ENCODE measurements around the gene PPP1R1C.
"Not testable (repeated sequence)": the region's sequence is repeated elsewhere in the genome, so short reads cannot be mapped to it uniquely, and the experiment has no call there.

PPP1R1C gene

GRCh38 chr2:182015334-182016109 is 29.9 kb downstream of the PPP1R1C start:
- DNase-seq: no peak

- DNase-seq: no peak
Observed at GRCh38 chr2:182018218-182018617, 32.6 kb downstream of the PPP1R1C start.

GRCh38 chr2:182019731-182020130 is 34.1 kb downstream of the PPP1R1C start:
- DNase-seq: no peak

- no peak for DNase-seq
Observed at GRCh38 chr2:182020286-182021070, 34.8 kb downstream of the PPP1R1C start.

GRCh38 chr2:182023235-182023634 is 37.6 kb downstream of the PPP1R1C start:
- DNase-seq: no peak

GRCh38 chr2:182030875-182031274 is 45.2 kb downstream of the PPP1R1C start:
- DNase-seq: not testable (repeated sequence)

GRCh38 chr2:182031956-182032355 is 46.3 kb downstream of the PPP1R1C start:
- DNase-seq: no peak

- no peak for DNase-seq
Observed at GRCh38 chr2:182033449-182033848, 47.8 kb downstream of the PPP1R1C start.

- no peak for DNase-seq
Observed at GRCh38 chr2:182038576-182038975, 52.9 kb downstream of the PPP1R1C start.

- no peak for DNase-seq
Observed at GRCh38 chr2:182043021-182043420, 57.4 kb downstream of the PPP1R1C start.

- DNase-seq: no peak
Observed at GRCh38 chr2:182043861-182044260, 58.2 kb downstream of the PPP1R1C start.

- DNase-seq: no peak
Observed at GRCh38 chr2:182047544-182047943, 61.9 kb downstream of the PPP1R1C start.

- DNase-seq: no peak
Observed at GRCh38 chr2:182048088-182048487, 62.4 kb downstream of the PPP1R1C start.

- no peak for DNase-seq
Observed at GRCh38 chr2:182048621-182049020, 63.0 kb downstream of the PPP1R1C start.

GRCh38 chr2:182049372-182050148 is 63.9 kb downstream of the PPP1R1C start:
- no peak for DNase-seq

- DNase-seq: no peak
Observed at GRCh38 chr2:182050333-182051135, 64.9 kb downstream of the PPP1R1C start.

- DNase-seq: no peak
Observed at GRCh38 chr2:182055993-182056392, 70.3 kb downstream of the PPP1R1C start.

GRCh38 chr2:182057002-182057401 is 71.3 kb downstream of the PPP1R1C start:
- no peak for DNase-seq

- no peak for DNase-seq
Observed at GRCh38 chr2:182058056-182058455, 72.4 kb downstream of the PPP1R1C start.

GRCh38 chr2:182061739-182062138 is 76.1 kb downstream of the PPP1R1C start:
- no peak for DNase-seq

GRCh38 chr2:182062329-182062972 is 76.8 kb downstream of the PPP1R1C start:
- DNase-seq: no peak
